Ramos (cell line): ENCODE measurements around the gene GMEB2.
"Not testable (repeated sequence)": the region's sequence is repeated elsewhere in the genome, so short reads cannot be mapped to it uniquely, and the experiment has no call there.

Source experiments
- in situ Hi-C: fragments of 300-500 bp; cut with MboI; formaldehyde crosslinking; loops from one replicate; pipeline ENCODE4 v1.14.3; 2022; ENCODE audit warnings: low sequenced_read_pairs; ENCODE audit not compliant: unreplicated experiment

The GMEB2 gene

GRCh38 chr20:63640686-63641085 lies 13.8 kb upstream of the GMEB2 start:
- in situ Hi-C loops: not testable (repeated sequence)

GRCh38 chr20:63640086-63640485 lies 13.2 kb upstream of the GMEB2 start:
- in situ Hi-C loops: no loop called here

- in situ Hi-C loops: loop anchor here (5.0 kb wide), 1 partner anchor 82 kb away; no protein-coding TSS in a partner anchor
These were observed 12.4 kb upstream of the GMEB2 start for GRCh38 chr20:63639093-63639975.

GRCh38 chr20:63636752-63637628 lies 10.1 kb upstream of the GMEB2 start:
- in situ Hi-C loops: loop anchor here (5.0 kb wide), 1 partner anchor 80 kb away; no protein-coding TSS in a partner anchor

- in situ Hi-C loops: loop anchor here (5.0 kb wide), 1 partner anchor 78 kb away; no protein-coding TSS in a partner anchor
These were observed 8.7 kb upstream of the GMEB2 start for GRCh38 chr20:63635431-63636141.

- in situ Hi-C loops: no loop called here
These were observed 6.8 kb upstream of the GMEB2 start for GRCh38 chr20:63633732-63634131.

- in situ Hi-C loops: not testable (repeated sequence)
These were observed 4.5 kb upstream of the GMEB2 start for GRCh38 chr20:63631426-63631825.

- in situ Hi-C loops: not testable (repeated sequence)
These were observed 4.1 kb upstream of the GMEB2 start for GRCh38 chr20:63630956-63631355.

GRCh38 chr20:63628246-63628975 lies 1.5 kb upstream of the GMEB2 start:
- in situ Hi-C loops: no loop called here

- in situ Hi-C loops: no loop called here
These were observed 897 bp upstream of the GMEB2 start for GRCh38 chr20:63627751-63628245.

GRCh38 chr20:63627129-63627750 lies 339 bp upstream of the GMEB2 start:
- in situ Hi-C loops: no loop called here

GRCh38 chr20:63625771-63626423 lies 1.0 kb downstream of the GMEB2 start:
- in situ Hi-C loops: no loop called here

- in situ Hi-C loops: no loop called here
These were observed 2.4 kb downstream of the GMEB2 start for GRCh38 chr20:63624486-63624885.

GRCh38 chr20:63622732-63623131 lies 4.2 kb downstream of the GMEB2 start:
- in situ Hi-C loops: no loop called here

- in situ Hi-C loops: no loop called here
These were observed 4.8 kb downstream of the GMEB2 start for GRCh38 chr20:63622096-63622495.

- in situ Hi-C loops: no loop called here
These were observed 5.9 kb downstream of the GMEB2 start for GRCh38 chr20:63620991-63621390.

GRCh38 chr20:63619505-63619904 lies 7.4 kb downstream of the GMEB2 start:
- in situ Hi-C loops: no loop called here

GRCh38 chr20:63619086-63619485 lies 7.8 kb downstream of the GMEB2 start:
- in situ Hi-C loops: no loop called here
